GM21723 (cell line): ENCODE data around the gene CDKN2A.
A peak's percentile ranks its signal among the peaks of the same experiment; 100 is the strongest.

Experiments
- ATAC-seq: cut with Tn5 transposase; IDR thresholded peaks from one replicate; pipeline ENCODE4 v1.9.1; 2021; ENCODE audit warnings: mild to moderate bottlenecking, moderate library complexity; ENCODE audit not compliant: unreplicated experiment

Gene CDKN2A

GRCh38 chr9:22008384-22008716 is 14.2 kb upstream of the CDKN2A start:
- peak; percentile 1 for ATAC-seq

DNA sequence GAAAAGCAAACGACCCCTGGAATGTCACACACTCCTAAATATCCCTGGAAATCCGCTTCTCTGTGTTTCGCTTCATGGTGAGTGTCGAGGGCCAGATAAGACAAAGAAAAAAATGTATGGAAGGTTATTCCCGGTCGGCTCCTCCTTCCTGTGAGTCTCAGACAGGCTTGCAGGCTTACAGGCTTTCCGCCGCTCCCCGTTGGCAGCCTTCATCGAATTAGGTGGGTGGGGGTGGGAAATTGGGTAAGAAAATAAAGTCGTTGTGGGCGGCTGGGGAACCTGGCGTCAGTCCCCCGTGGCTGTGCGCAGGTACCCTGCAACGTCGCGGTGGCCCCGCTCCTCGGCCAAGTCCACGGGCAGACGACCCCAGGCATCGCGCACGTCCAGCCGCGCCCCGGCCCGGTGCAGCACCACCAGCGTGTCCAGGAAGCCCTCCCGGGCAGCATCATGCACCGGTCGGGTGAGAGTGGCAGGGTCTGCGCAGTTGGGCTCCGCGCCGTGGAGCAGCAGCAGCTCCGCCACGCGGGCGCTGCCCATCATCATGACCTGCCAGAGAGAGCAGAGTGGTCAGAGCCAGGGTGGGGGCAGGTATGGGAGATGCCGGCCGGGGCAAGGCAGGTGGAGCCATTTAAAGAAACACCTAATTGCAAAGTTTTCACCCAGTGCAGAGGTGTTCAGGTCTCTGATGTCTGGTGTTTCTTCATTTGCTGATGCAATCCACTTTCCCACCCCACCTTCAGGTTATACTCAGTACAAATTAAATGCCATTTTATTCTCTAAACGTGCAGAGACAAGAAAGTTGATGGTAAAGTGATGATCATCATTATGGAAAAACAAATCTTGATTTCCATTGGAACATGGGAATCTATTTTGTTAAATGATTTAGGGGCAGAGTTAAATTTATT is 11.8 kb upstream of the CDKN2A start:
- no peak for ATAC-seq

- ATAC-seq = no peak
Observed at GRCh38 chr9:22005021-22005701, 11.0 kb upstream of the CDKN2A start.

DNA sequence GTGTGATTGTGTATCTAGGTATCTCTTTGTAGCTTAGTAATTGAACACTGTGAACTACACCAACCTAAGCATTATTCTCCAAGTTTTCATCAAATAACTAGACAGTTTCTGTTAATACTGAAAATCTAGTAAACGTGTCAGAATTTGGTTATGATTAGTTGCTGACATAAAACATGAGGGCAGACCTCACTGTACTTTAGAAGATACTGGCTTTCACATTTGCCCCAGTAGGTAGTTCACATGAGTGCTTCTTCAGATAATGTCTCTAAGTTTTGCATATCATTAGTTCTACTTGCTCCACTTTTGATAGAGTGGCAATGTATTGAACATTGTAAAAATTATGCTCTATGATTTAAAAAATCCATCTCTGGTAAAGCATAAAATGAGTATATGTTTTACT is 7.8 kb upstream of the CDKN2A start:
- no peak for ATAC-seq

- no peak for ATAC-seq
Observed at GRCh38 chr9:21998026-21998425, 3.8 kb upstream of the CDKN2A start.

- no peak for ATAC-seq
Observed at GRCh38 chr9:21997480-21997879, 3.3 kb upstream of the CDKN2A start.

GRCh38 chr9:21996858-21997257 is 2.7 kb upstream of the CDKN2A start:
- no peak for ATAC-seq

DNA sequence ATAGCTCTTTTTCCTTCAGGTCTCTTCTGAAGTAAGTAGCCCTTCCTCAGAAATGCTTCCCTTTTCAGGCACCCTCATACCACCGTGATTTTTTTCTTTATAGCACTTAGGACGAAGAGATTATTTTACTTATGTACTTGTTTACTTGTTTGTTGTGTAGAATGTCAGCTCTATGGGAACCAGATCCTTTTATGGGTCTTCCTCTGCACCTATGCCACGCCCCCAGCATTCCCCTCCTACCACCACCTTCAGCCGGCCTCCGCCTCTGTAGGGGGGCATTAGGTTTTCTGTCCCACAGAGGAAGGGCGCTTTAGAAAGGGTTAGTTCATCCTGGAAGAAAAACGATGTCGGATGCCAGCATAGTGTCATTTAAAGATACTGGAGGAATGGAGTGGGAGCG is 2.2 kb upstream of the CDKN2A start:
- ATAC-seq = no peak

DNA sequence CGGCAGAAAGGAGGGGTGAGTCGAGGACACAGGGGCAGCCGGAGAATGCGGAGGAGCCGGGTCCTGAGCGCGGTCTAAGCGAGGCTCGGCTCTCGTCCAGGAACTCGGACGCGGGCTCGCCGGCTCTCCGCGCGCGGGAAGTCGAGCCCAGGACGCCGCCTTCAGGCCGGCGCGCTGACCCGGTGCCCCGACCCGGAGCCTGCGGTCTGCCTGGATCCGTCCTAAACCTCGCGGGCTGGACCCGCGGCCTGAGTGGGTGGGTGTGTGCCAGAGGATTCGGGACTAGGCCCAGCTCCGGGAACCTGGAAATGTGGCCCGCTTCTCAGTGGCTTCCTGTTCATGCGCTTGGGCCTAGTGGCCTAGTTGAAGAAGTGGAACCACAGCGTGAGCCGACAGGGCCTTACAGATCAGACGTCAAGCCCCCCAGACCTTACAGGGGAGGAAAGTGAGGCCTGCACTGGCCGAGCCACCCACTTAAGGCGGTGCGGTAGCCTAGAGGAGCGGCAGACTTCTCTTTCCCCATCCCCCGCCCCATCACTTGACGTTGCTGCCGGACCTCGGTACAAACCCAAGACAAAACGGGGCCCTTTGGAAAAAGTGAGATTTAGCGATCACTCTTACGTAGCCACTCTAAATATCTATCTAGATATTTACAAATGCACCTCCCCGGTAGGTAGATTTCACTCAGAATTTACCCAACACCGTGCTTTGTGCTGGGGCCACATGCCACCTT is 1.6 kb upstream of the CDKN2A start:
- ATAC-seq = peak; percentile 31

GRCh38 chr9:21995006-21995665 is 944 bp upstream of the CDKN2A start:
- peak; percentile 90 for ATAC-seq

- ATAC-seq = peak; percentile 56
Observed at GRCh38 chr9:21994556-21995005, 389 bp upstream of the CDKN2A start, which contains the start of gene CDKN2B-AS1. Gene CDKN2B-AS1 (plus strand): TSS chr9:21994791.

GRCh38 chr9:21993007-21993406 is 1.2 kb downstream of the CDKN2A start:
- ATAC-seq = no peak

DNA sequence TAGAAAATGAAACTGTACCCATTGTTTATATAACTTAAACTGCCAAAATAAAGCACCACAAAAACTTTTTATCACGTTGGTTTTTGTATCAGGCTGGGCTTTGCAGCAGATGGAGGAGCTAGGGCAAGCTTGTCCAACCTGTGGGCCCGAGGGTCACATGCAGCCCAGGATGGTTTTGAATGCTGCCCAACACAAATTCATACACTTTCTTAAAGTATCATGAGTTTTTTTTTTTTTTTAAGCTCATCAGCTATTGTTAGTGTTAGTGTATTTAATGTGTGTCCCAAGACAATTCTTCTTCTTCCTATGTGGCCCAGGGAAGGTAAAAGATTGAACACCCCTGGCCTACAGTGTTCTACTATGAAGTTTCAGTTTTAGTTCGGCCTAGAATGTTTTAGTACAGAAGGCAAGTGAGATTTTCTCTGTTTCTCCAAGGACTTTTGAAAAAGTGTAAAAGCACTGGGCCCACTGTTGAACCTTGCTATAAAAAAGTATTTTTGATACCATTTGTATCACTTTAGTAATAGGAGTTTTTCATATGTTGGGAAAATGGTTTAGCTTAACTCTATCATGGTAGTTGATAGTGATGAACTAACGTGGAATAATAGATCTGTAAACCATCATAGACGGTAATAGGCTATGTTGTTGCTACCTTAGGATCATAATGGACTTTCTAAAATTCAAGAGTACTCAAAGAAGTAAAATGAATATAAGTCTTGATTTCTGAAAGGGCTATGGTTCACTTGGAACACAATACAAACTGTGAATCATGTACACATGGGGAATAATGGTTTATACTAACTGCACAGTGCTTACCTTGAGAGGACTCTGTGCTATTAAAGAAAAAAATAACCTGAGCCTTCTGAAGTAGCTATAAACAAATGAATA is 2.9 kb downstream of the CDKN2A start:
- no peak for ATAC-seq

DNA sequence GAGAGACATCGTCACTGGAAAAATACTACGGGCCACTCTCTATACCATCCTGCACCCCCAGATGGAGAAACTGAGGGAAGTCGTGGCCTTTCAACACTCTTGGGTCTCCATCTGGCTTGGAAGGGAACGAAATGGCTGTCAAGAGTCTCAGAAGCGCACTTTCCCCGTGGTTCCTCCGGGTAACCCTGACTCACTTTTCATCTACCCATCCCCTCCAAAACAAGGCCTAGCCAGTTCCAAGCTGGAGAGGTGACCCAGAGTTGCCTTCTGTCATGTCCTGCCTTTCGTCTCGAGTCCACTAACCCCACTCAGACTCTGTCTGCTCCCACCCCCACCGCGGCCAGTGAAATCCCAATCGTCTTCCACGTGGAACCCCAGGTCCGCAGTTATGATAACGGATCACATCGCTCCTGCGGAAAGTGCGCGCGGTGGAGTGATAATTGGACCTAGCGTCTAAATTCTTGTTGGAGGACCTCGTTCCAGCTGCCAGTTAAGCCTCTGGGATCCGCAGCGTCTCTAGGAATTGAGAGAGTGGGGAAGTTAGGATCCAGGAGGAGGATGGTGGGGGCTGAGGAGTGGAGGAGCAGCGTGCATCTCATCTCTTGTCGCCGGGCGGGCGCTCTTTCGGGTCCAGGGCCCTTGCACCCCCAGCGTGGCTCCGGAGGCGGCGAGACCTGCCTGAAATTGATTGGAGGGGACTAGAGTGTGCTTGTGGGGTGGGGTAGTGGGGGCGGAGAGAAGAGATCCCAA is 4.6 kb downstream of the CDKN2A start:
- no peak for ATAC-seq

GRCh38 chr9:21988056-21988990 is 5.9 kb downstream of the CDKN2A start:
- no peak for ATAC-seq

DNA sequence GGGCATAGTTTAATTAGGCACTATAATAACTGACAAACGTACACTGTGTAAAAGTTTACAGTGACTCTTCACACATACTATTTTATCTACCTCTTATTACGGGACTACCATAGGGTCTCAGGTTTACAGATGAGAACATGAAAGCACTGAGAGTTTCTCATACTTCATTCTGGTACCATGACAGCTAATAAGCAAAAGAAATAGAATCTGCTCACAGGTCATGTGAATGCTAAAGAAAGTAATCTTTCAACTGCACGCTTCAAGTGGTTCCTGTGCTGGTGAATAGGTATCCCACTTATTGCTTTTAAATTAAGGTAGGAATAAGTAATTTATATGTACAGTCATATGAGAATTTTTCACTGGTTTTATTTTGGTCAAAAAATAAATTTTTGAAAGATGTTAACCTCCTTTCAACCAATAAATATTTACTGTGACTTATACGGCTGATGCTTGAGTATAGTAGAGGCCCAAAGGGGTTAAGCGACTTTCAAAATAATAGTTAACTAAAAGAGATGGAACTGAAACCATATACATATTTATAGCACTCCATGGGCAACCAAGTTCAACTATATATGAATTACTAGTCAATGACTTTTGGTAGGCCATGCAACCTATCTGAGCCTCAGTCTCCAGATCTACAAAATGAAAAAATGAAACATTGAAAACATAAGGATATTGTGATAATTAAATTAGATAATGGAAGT is 8.1 kb downstream of the CDKN2A start:
- no peak for ATAC-seq

DNA sequence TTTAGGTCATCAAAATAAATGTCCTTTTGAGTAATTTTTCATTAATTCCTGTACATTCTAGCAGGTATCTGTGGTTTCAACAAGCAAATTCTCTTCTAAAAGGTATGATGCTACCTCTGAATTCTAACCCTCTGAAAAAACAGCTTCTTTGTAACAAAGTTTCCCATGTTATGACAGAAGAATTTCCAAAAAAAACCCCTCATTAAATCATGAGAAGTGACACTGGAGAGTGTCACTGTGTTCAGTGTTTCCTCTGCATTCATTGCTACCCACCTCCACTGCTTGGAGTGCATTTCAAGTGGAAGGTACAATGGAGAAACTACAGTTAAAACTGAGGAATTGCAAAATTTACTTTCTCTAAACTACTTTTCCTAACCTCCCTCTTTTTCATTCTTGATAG is 10.1 kb downstream of the CDKN2A start:
- no peak for ATAC-seq

- no peak for ATAC-seq
Observed at GRCh38 chr9:21983561-21983935, 10.6 kb downstream of the CDKN2A start.
